RWPE2 (cell line): ENCODE measurements around the gene ILK.

ENCODE experiments used
- ATAC-seq: fragments of 200-7000 bp; cut with Tn5 transposase; 3 replicates; pipeline ENCODE4 v1.9.1; 2021; ENCODE audit warnings: low read depth
- DNase-seq: peaks from one replicate; pipeline ENCODE4 v3.0.0-alpha.2; 2020; ENCODE audit warnings: low spot score
- H3K27ac ChIP-seq: fragments of 450-650 bp; 2 replicates; pipeline ENCODE4 v1.5.1; 2017; ENCODE audit warnings: mild to moderate bottlenecking; ENCODE audit not compliant: poor library complexity, severe bottlenecking
- H3K27me3 ChIP-seq: fragments of 250-450 bp; sonication (Bioruptor Pico); 2 replicates; pipeline ENCODE4 v1.5.1; 2021; ENCODE audit warnings: mild to moderate bottlenecking, moderate library complexity; ENCODE audit not compliant: insufficient read depth, poor library complexity, severe bottlenecking
- H3K36me3 ChIP-seq: fragments of 250-450 bp; sonication (Bioruptor Pico); 2 replicates; pipeline ENCODE4 v1.5.1; 2020; ENCODE audit warnings: low read depth, mild to moderate bottlenecking, moderate library complexity
- H3K4me1 ChIP-seq: fragments of 250-450 bp; sonication (Bioruptor Pico); 2 replicates; pipeline ENCODE4 v1.5.1; 2021; ENCODE audit warnings: mild to moderate bottlenecking, moderate library complexity; ENCODE audit not compliant: insufficient read depth, poor library complexity, severe bottlenecking
- H3K4me3 ChIP-seq: fragments of 250-450 bp; sonication (Bioruptor Pico); 2 replicates; pipeline ENCODE4 v1.5.1; 2021; ENCODE audit warnings: mild to moderate bottlenecking, moderate library complexity; ENCODE audit not compliant: severe bottlenecking
- H3K9me3 ChIP-seq: fragments of 250-450 bp; sonication (Bioruptor Pico); 2 replicates; pipeline ENCODE4 v1.5.1; 2021; ENCODE audit warnings: mild to moderate bottlenecking, moderate library complexity; ENCODE audit not compliant: severe bottlenecking
- TF ChIP-seq, protein P1 (sequence below): fragments of 450-650 bp; IDR thresholded peaks from one replicate; pipeline ENCODE4 v1.5.1; 2017; ENCODE audit warnings: mild to moderate bottlenecking, moderate library complexity; ENCODE audit not compliant: poor library complexity, severe bottlenecking

The ILK gene

DNA sequence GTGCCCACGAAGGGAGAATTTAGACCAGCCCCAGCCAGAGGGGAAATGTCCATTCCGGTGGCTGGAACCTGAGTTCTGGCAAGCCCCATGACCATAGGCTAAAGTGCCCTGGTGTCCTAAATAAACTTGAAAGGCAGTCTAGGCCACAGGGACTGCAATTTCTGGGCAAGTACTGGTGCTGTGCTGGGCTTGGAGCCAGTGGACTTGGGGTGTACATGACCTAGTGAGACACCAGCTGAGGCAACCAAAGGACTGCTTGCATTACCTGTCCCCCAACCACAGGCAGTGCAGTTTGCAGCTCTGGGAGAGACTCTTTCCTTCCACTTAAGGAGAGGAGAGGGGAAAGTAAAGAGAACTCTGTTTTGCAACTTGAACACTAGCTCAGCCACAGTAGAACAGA, 23.9 kb upstream of the ILK start:
- H3K27ac ChIP-seq: no peak overlapping the region
- DNase-seq: no peak
- H3K9me3 ChIP-seq: peaks cover 7% of the 10 kb centered on the region
- H3K27me3 ChIP-seq: no peaks in the 10 kb centered on the region
- no peaks in the 10 kb centered on the region for H3K4me1 ChIP-seq
- ATAC-seq: no peak
- TF ChIP-seq, protein P1, sequence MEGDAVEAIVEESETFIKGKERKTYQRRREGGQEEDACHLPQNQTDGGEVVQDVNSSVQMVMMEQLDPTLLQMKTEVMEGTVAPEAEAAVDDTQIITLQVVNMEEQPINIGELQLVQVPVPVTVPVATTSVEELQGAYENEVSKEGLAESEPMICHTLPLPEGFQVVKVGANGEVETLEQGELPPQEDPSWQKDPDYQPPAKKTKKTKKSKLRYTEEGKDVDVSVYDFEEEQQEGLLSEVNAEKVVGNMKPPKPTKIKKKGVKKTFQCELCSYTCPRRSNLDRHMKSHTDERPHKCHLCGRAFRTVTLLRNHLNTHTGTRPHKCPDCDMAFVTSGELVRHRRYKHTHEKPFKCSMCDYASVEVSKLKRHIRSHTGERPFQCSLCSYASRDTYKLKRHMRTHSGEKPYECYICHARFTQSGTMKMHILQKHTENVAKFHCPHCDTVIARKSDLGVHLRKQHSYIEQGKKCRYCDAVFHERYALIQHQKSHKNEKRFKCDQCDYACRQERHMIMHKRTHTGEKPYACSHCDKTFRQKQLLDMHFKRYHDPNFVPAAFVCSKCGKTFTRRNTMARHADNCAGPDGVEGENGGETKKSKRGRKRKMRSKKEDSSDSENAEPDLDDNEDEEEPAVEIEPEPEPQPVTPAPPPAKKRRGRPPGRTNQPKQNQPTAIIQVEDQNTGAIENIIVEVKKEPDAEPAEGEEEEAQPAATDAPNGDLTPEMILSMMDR: no peak
- no peaks in the 10 kb centered on the region for H3K36me3 ChIP-seq
- H3K4me3 ChIP-seq: no peak overlapping the region

DNA sequence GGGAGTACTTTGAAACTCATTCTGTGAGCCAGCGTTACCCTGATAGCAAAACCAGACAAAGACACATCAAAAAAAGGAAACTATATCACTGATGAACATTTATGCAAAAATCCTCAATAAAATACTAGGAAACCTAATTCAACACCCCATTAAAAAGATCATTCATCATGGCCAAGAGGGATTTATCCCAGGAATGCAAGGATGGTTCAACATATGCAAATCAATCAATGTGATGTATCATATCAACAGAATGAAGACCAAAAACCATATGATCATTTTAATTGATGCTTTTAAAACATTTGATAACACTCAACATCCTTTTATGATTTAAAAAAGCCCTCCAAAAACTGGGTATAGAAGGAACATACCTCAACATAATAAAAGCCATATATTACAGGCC, 20.0 kb upstream of the ILK start:
- H3K27ac ChIP-seq: no peak overlapping the region
- H3K9me3 ChIP-seq: peaks cover 10% of the 10 kb centered on the region
- ATAC-seq (no peak), DNase-seq (no peak)
- no peaks in the 10 kb centered on the region for H3K27me3 ChIP-seq
- peaks cover under 1% of the 10 kb centered on the region; the same call in 1 of the 2 replicates for H3K36me3 ChIP-seq
- no peak overlapping the region for H3K4me3 ChIP-seq
- no peaks in the 10 kb centered on the region for H3K4me1 ChIP-seq
- TF ChIP-seq, protein P1: no peak

DNA sequence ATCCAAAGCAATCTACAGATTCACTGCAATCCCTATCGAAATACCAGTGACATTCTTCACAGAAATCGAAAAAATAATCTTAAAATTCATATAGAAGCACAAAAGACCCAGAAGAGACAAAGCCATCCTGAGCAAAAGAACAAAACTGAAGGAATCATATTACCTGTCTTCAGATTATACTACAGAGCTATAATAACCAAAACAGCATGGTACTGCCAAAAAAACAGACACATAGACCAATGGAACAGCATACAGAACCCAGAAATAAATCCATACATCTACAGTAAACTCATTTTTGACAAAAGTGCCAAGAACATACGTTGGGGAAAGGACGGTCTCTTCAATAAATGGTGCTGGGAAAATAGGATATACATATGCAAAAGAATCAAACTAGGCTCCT, 19.0 kb upstream of the ILK start:
- H3K4me1 ChIP-seq: no peaks in the 10 kb centered on the region
- DNase-seq: no peak
- no peaks in the 10 kb centered on the region for H3K27me3 ChIP-seq
- H3K4me3 ChIP-seq: no peak overlapping the region
- H3K9me3 ChIP-seq: peaks cover 10% of the 10 kb centered on the region
- no peak for ATAC-seq
- H3K36me3 ChIP-seq: peaks cover 6% of the 10 kb centered on the region; the same call in 1 of the 2 replicates
- TF ChIP-seq, protein P1: no peak
- no peak overlapping the region for H3K27ac ChIP-seq

DNA sequence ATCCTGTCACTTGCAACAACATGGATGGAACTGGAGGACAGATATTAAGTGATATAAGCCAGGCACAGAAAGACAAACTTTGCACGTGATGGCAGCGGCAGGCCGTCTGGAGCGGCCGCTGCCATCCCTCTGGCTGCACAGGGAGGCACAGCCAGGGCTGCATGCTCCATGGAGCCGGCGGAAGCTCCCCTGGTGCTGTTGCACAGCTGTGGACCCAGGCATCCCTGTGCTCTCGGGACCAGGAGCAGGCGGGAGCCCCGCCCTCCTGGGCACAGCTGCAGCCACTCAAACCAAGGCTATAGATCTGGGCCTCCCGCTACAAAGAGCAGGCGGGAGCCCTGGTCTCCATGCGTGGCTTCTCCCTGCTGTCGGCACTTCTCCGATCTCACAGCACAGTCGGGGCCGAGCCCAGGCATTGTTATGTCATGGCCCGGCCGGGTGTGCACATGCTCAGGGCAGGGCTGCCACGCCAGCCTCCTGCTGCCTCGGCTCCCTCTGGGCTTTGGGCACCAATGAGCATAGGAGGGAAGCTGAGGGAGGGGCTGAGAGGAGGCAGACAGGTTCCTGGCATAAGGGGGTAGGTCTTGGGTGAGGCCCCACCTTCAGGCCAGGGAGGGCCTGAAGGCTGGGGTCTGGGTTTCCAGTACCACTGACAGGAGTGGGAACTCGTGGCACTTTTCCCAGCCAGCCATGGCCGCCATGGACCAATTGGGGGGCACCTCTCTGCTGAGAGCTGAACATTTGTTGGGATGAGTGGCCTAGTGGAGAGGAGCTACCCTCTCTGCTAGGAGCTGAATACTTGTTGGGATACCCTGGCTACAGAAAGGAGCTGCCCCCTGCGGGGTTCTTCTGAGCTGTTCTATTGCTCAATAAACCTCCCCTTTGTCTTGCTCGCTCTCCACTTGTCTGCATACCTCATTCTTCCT, 16.9 kb upstream of the ILK start:
- H3K4me3 ChIP-seq: no peak overlapping the region
- DNase-seq (no peak), ATAC-seq (no peak)
- H3K9me3 ChIP-seq: peaks cover 10% of the 10 kb centered on the region
- TF ChIP-seq, protein P1: no peak
- no peaks in the 10 kb centered on the region for H3K27me3 ChIP-seq
- no peaks in the 10 kb centered on the region for H3K4me1 ChIP-seq
- H3K27ac ChIP-seq: no peak overlapping the region
- peaks cover 9% of the 10 kb centered on the region; the same call in 1 of the 2 replicates for H3K36me3 ChIP-seq
